Measurements from ENCODE around the gene MAD1L1. TPM values are rescaled to one million over a fixed set of nuclear protein-coding genes. Genes with fewer than 3 reads are reported as not detected.
A peak's percentile ranks its signal among the peaks of the same experiment; 100 is the strongest.

Gene MAD1L1
- total and polyA plus RNA-seq, 2 of the 13 experiments (the other 11 are each of a cell fraction or from before 2014, with no cell fraction given): 17.4 to 64.7 TPM

- TF ChIP-seq NCOR1 (IDR thresholded peaks at IDR 0.05; ENCODE audit: borderline replicate concordance, low read length) (no peak), NRL (CRISPR knock-in tag; IDR thresholded peaks at IDR 0.05; ENCODE audit: borderline replicate concordance) (no peak)
Measured at GRCh38 chr7:2103071-2103898, 129.5 kb downstream of the MAD1L1 start (continued).

- WGBS (ENCODE audit: low lambda C conversion rate): 97% methylated on average over 7 of the region's 7 CpGs
- ATAC-seq (no peak), DNase-seq (ENCODE audit: low spot score) (no peak), FAIRE-seq (no peak)
- H3K27me3 ChIP-seq (ENCODE audit: control insufficient read depth in 1 of 2, insufficient read depth in 2 of 2, low read length in 2 of 2): no peaks in the 10 kb centered on the region
- no peak for TF ChIP-seq CBFB (CRISPR knock-in tag; IDR thresholded peaks at IDR 0.05)
- TF ChIP-seq ZBTB37 (CRISPR knock-in tag; IDR thresholded peaks at IDR 0.05): no peak
- peak; percentile 80 for TF ChIP-seq CREB1 (IDR thresholded peaks at IDR 0.05)
- TF ChIP-seq CREB1 (CRISPR knock-in tag; IDR thresholded peaks at IDR 0.05): no peak
- no peak for TF ChIP-seq ATF2 (CRISPR knock-in tag; IDR thresholded peaks at IDR 0.05)
- 0 out of 2 replicates have a peak, but pooled peaks have one; percentile 2 for TF ChIP-seq ATF7 (IDR thresholded peaks at IDR 0.05)
- no peak for TF ChIP-seq ATF7 (CRISPR knock-in tag; IDR thresholded peaks at IDR 0.05)
- TF ChIP-seq NBN (conservative IDR thresholded peaks at IDR 0.05): peak; percentile 57; the same call in 1 of the 2 replicates
- ChIA-PET CTCF (ENCODE audit: low intra/inter-chr PET ratio, low total read pairs) (no interaction called here), POLR2A (no interaction called here)
- H3K4me2 ChIP-seq (ENCODE audit: low read depth, low read length): no peak overlapping the region
- H2AFZ ChIP-seq (ENCODE audit: low read length): no peak overlapping the region
- peaks cover 3 to 16% of the 10 kb centered on the region in 2 experiments; a peak in 2 of 5 replicates for H3K36me3 ChIP-seq (replicated peaks in 1 of 2; ENCODE audit: control insufficient read depth in 1 of 2, insufficient read depth in 2 of 2, low read length in 2 of 2)
- intact Hi-C loops (cut with micrococcal nuclease; ENCODE audit: unreplicated experiment) (loop anchor here (10.0 kb wide), 1 partner anchor 52 kb away; no protein-coding TSS in a partner anchor), in situ Hi-C loops (cut with HindIII; ENCODE audit: extremely low pct_ligation_motif_present, low pct_unique_long_range_greater_than_20kb) (loop anchor here (5.0 kb wide), 1 partner anchor 105 kb away; no protein-coding TSS in a partner anchor)
- H3K27ac ChIP-seq (ENCODE audit: extremely low read length, insufficient read depth, low read length): no peak overlapping the region
- no peaks in the 10 kb centered on the region for H3K79me2 ChIP-seq (ENCODE audit: insufficient read depth, low read length)
- H3K4me3 ChIP-seq (replicated peaks in 1 of 3; ENCODE audit: insufficient read depth in 1 of 3, low read depth in 2 of 3, low read length in 3 of 3): no peak overlapping the region
- peaks cover 20% of the 10 kb centered on the region for H3K4me1 ChIP-seq (ENCODE audit: insufficient read depth, low read length)
- no peaks in the 10 kb centered on the region for H3K9me3 ChIP-seq (ENCODE audit: low read length)
- no TSS peak for BruUV-seq (replicated peaks)
- H3K9ac ChIP-seq (ENCODE audit: insufficient read depth, low read depth, low read length): no peak overlapping the region
- no peaks in the 10 kb centered on the region for H4K20me1 ChIP-seq (ENCODE audit: insufficient read depth, low read length)
Measured at GRCh38 chr7:2102375-2102723, 130.4 kb downstream of the MAD1L1 start.

All from HepG2 (cell line).